K562 (cell line): ENCODE data around the gene SFXN5. TPM values are rescaled to one million over a fixed set of nuclear protein-coding genes. Genes with fewer than 3 reads are reported as not detected.
"Not testable (repeated sequence)": the region's sequence is repeated elsewhere in the genome, so short reads cannot be mapped to it uniquely, and the experiment has no call there.

Source experiments
- ATAC-seq: fragments of 200-7000 bp; cut with Tn5 transposase; 3 replicates; pipeline ENCODE4 v1.9.1; 2020; ENCODE audit warnings: moderate library complexity
- BruUV-seq: library from RNA; stranded (reverse); fragments of 400-500 nt; replicated peaks from 2 replicates; lab custom pipeline; 2021; lab: Mats Ljungman, UMichigan
- CTCF ChIA-PET: fragments of 300-600 bp; formaldehyde crosslinking; extraction: SDS; loops from one replicate; lab custom pipeline; 2021; ENCODE audit warnings: low intra/inter-chr PET ratio; lab: Yijun Ruan, JAX
- POLR2A ChIA-PET: fragments of 300-600, 350-650 bp; sonication (Branson Sonifier 250); formaldehyde crosslinking; extraction: SDS; loops from one replicate; lab custom pipeline; 2021; ENCODE audit warnings: antibody characterized with exemption, inconsistent platforms; lab: Yijun Ruan, JAX
- DNase-seq, 4 experiments: peaks; one replicate each; pipeline versions ENCODE4 v3.0.0 to v3.0.0-alpha.2; 2011 to 2018; ENCODE audit warnings: low spot score in 3 of 4, mixed read lengths in 3 of 4; ENCODE audit errors: extremely low read depth in 1 of 4
- FAIRE-seq: peaks from 2 replicates; lab custom pipeline; 2011; peaks lifted over from hg19 to GRCh38; lab: Jason Lieb, UNC
- H2AFZ ChIP-seq: 2 replicates; pipeline ENCODE4 v1.6.0; 2011; ENCODE audit warnings: low read depth, low read length, control low read depth, inconsistent platforms
- H3K27ac ChIP-seq: fragments of 200-600 bp; 3 replicates; pipeline ENCODE4 v1.8.0; 2011; ENCODE audit warnings: low read depth, mild to moderate bottlenecking, control low read depth, inconsistent platforms, low read length, moderate library complexity, mixed read lengths; ENCODE audit errors: extremely low read depth
- H3K27me3 ChIP-seq, 2 experiments: fragments of 300-600 bp in 1 of 2; 2 replicates in 1 of 2; 3 replicates in 1 of 2; pipeline versions ENCODE4 v1.6.0 to v1.8.0; 2011; ENCODE audit warnings: inconsistent platforms in 2 of 2, low read length in 2 of 2, mild to moderate bottlenecking in 1 of 2, mixed read lengths in 1 of 2, moderate library complexity in 1 of 2; ENCODE audit not compliant: control insufficient read depth in 2 of 2, insufficient read depth in 2 of 2
- H3K36me3 ChIP-seq: fragments of 300-600 bp; 3 replicates; pipeline ENCODE4 v1.8.0; 2011; ENCODE audit warnings: mild to moderate bottlenecking, low read length, inconsistent platforms; ENCODE audit not compliant: control insufficient read depth, insufficient read depth
- H3K4me1 ChIP-seq, 2 experiments: fragments of 200-600 bp in 1 of 2; replicated peaks in 1 of 2; 2 replicates in 1 of 2; 3 replicates in 1 of 2; pipeline versions ENCODE4 v1.5.1 to v1.8.0; 2011; ENCODE audit warnings: inconsistent platforms in 2 of 2, low read length in 2 of 2, mild to moderate bottlenecking in 1 of 2, mixed read lengths in 1 of 2, moderate library complexity in 1 of 2; ENCODE audit not compliant: control insufficient read depth in 2 of 2, insufficient read depth in 2 of 2
- H3K4me2 ChIP-seq: 2 replicates; pipeline ENCODE4 v1.6.1; 2011; ENCODE audit warnings: low read length, control low read depth, inconsistent platforms, mixed read lengths; ENCODE audit not compliant: insufficient read depth
- H3K4me3 ChIP-seq: fragments of 200-600 bp; sonication (generic), shearing (Covaris generic); 2 replicates; pipeline ENCODE4 v1.5.1; 2016; ENCODE audit warnings: control low read depth, inconsistent platforms
- H3K79me2 ChIP-seq: fragments of 200-600 bp; 3 replicates; pipeline ENCODE4 v1.8.0; 2011; ENCODE audit warnings: low read length, inconsistent platforms; ENCODE audit not compliant: control insufficient read depth, insufficient read depth
- H3K9ac ChIP-seq, 2 experiments: 2 replicates each; pipeline versions ENCODE4 v1.6.0 to v1.6.1; 2011; ENCODE audit warnings: low read depth in 2 of 2, low read length in 2 of 2, control low read depth in 1 of 2, inconsistent platforms in 1 of 2, mild to moderate bottlenecking in 1 of 2, mixed read lengths in 1 of 2; ENCODE audit not compliant: insufficient read depth in 1 of 2
- H3K9me1 ChIP-seq: one replicate; pipeline ENCODE4 v1.6.0; 2011; ENCODE audit warnings: inconsistent platforms, mild to moderate bottlenecking, low read length, moderate library complexity; ENCODE audit not compliant: control insufficient read depth, insufficient read depth
- H3K9me3 ChIP-seq: replicated peaks from 2 replicates; pipeline ENCODE4 v1.5.1; 2011; ENCODE audit warnings: low read depth, low read length, inconsistent platforms; ENCODE audit not compliant: control insufficient read depth, insufficient read depth
- H4K20me1 ChIP-seq: replicated peaks from 2 replicates; pipeline ENCODE4 v1.6.1; 2011; ENCODE audit warnings: low read length, inconsistent platforms, mixed read lengths; ENCODE audit not compliant: control insufficient read depth, insufficient read depth
- BCOR ChIP-seq: fragments of 450-650 bp; IDR thresholded peaks from 2 replicates; pipeline ENCODE4 v1.6.1; 2016
- ZNF121 ChIP-seq: sonication (generic); formaldehyde crosslinking; conservative IDR thresholded peaks from 2 replicates; pipeline ENCODE4 v1.8.0; 2022; ENCODE audit warnings: missing genetic modification reagents
- ZNF395 ChIP-seq: fragments of 200-800 bp; sonication (Bioruptor generic); IDR thresholded peaks from 2 replicates; pipeline ENCODE4 v1.6.1; 2017; ENCODE audit warnings: missing genetic modification characterization, missing compliant biosample characterization
- WGBS: fragments of 100-300 bp; shearing (Covaris generic); methylation state at CpG from one replicate; pipeline ENCODE4 v1.1.6; 2016; ENCODE audit warnings: low coverage, mixed read lengths; ENCODE audit not compliant: insufficient coverage; ENCODE audit errors: missing lambda C conversion rate; 5-methylcytosine and 5-hydroxymethylcytosine counted together
- in situ Hi-C: fragments of 300-500 bp; cut with MboI; formaldehyde crosslinking; loops from 4 replicates; pipeline ENCODE4 v1.15.0; 2018; ENCODE audit warnings: inconsistent platforms, mixed read lengths
- intact Hi-C: fragments of 100-400 bp; cut with micrococcal nuclease; formaldehyde crosslinking; loops from 2 replicates; pipeline ENCODE4 v1.14.2; 2022
- polyA plus RNA-seq, 8 experiments: library from polyadenylated mRNA; depleted of rRNA in 4 of 8; stranded (reverse) in 5 of 8; unstranded in 3 of 8; fragments of >200 nt; fragmentation: Nextera tagmentation in 2 of 8; fragmentation: Illumina TruSeq in 1 of 8; extraction: Ambion mirVana in 2 of 8; extraction: Trizol in 1 of 8; gene quantifications; 2 replicates each; pipeline versions ENCODE4 v1.2.1 to v1.2.3, GENCODE V29; 2011 to 2014; ENCODE audit warnings: inconsistent platforms in 1 of 8, missing spikeins in 1 of 8
- total RNA-seq, 7 experiments: library from RNA; depleted of rRNA in 6 of 7; stranded (reverse); fragments of >200 nt in 6 of 7; fragmentation: Illumina TruSeq in 2 of 7; extraction: Trizol in 2 of 7; gene quantifications; 2 replicates each; pipeline versions ENCODE4 v1.2.1 to v1.2.3, GENCODE V29; 2011 to 2021; ENCODE audit warnings: low replicate concordance in 1 of 7

The SFXN5 gene
- total and polyA plus RNA-seq, 9 of the 15 experiments (the other 6 are each of a cell fraction or from before 2014, with no cell fraction given) = 8.3 to 22.6 (median 16.0) TPM

GRCh38 chr2:73065070-73065469 lies 6.4 kb downstream of the SFXN5 start:
- H3K79me2 ChIP-seq = peaks cover 85% of the 10 kb centered on the region
- CTCF ChIA-PET, BruUV-seq: not testable (repeated sequence)

More at GRCh38 chr2:73065070-73065469, 6.4 kb downstream of the SFXN5 start:
- 93% methylated on average over 5 of the region's 5 CpGs for WGBS
- peaks cover 19 to 52% of the 10 kb centered on the region in 2 experiments; a peak in 4 of 5 replicates for H3K4me1 ChIP-seq
- ATAC-seq, H2AFZ ChIP-seq, H3K4me3 ChIP-seq, H4K20me1 ChIP-seq, DNase-seq, H3K4me2 ChIP-seq, FAIRE-seq, intact Hi-C loops, in situ Hi-C loops, H3K9me3 ChIP-seq, H3K27me3 ChIP-seq, H3K9me1 ChIP-seq: not testable (repeated sequence)
- H3K36me3 ChIP-seq = peaks cover 20% of the 10 kb centered on the region
- peak overlapping the region; percentile 80; the same call in 2 of the 3 replicates for H3K27ac ChIP-seq
- H3K9ac ChIP-seq = peak overlapping the region in 1 of 2 experiments; percentile 57; a peak in 1 of 4 replicates
- POLR2A ChIA-PET = interaction anchor here (0.6 to 1.9 kb wide), 5 partner anchors 10 to 109 kb away, joined by 3 to 6 read pairs (median 3); no protein-coding TSS in a partner anchor
- TF ChIP-seq ZNF121 (CRISPR knock-in tag) (peak; percentile 95), ZNF395 (0 out of 2 replicates have a peak, but pooled peaks have one; percentile 21), BCOR (peak; percentile 63)
